GM12892 (cell line): ENCODE results near the gene NDFIP1.

Experiments
- DNase-seq: peaks from one replicate; pipeline ENCODE4 v3.0.0; 2011; ENCODE audit not compliant: insufficient read length
- FAIRE-seq: peaks from 2 replicates; lab custom pipeline; 2011; peaks lifted over from hg19 to GRCh38; lab: Jason Lieb, UNC
- POLR2A ChIP-seq: IDR thresholded peaks from 2 replicates; pipeline ENCODE4 v1.6.1; 2011; ENCODE audit warnings: low read depth, low read length, control low read depth
- POLR2AphosphoS5 ChIP-seq: IDR thresholded peaks from 2 replicates; pipeline ENCODE4 v1.6.1; 2011; ENCODE audit warnings: low read depth, low read length, control low read depth
- TAF1 ChIP-seq: IDR thresholded peaks from 2 replicates; pipeline ENCODE4 v1.6.1; 2011; ENCODE audit warnings: low read depth, mild to moderate bottlenecking, control low read depth, low read length, borderline replicate concordance

The NDFIP1 gene

GRCh38 chr5:142125378-142125777, 16.8 kb downstream of the NDFIP1 start:
- no peak for TF ChIP-seq TAF1
- no peak for TF ChIP-seq POLR2AphosphoS5
- TF ChIP-seq POLR2A = no peak

GRCh38 chr5:142125963-142126362, 17.4 kb downstream of the NDFIP1 start:
- DNase-seq (no peak), FAIRE-seq (no peak)
- TF ChIP-seq POLR2A (no peak), POLR2AphosphoS5 (no peak), TAF1 (no peak)

More at GRCh38 chr5:142125378-142125777, 16.8 kb downstream of the NDFIP1 start:
- no peak for FAIRE-seq
- no peak for DNase-seq

GRCh38 chr5:142128675-142129208, 20.2 kb downstream of the NDFIP1 start:
- FAIRE-seq = no peak
- DNase-seq = no peak
- TF ChIP-seq POLR2A (no peak), POLR2AphosphoS5 (no peak), TAF1 (no peak)

- FAIRE-seq = no peak
- no peak for DNase-seq
- TF ChIP-seq POLR2AphosphoS5 (no peak), TAF1 (no peak), POLR2A (no peak)
These were observed 21.0 kb downstream of the NDFIP1 start for GRCh38 chr5:142129446-142130066.

- TF ChIP-seq POLR2A (no peak), POLR2AphosphoS5 (no peak), TAF1 (no peak)
- no peak for DNase-seq
- no peak for FAIRE-seq
These were observed 22.8 kb downstream of the NDFIP1 start for GRCh38 chr5:142131394-142131793.

- DNase-seq (no peak), FAIRE-seq (no peak)
- TF ChIP-seq POLR2AphosphoS5 = no peak
- TF ChIP-seq TAF1 = no peak
- TF ChIP-seq POLR2A = no peak
These were observed 24.3 kb downstream of the NDFIP1 start for GRCh38 chr5:142132916-142133315.

GRCh38 chr5:142133330-142134206, 25.0 kb downstream of the NDFIP1 start:
- FAIRE-seq = no peak
- TF ChIP-seq TAF1 (no peak), POLR2A (no peak), POLR2AphosphoS5 (no peak)

GRCh38 chr5:142134331-142135010, 25.9 kb downstream of the NDFIP1 start:
- DNase-seq (no peak), FAIRE-seq (no peak)
- TF ChIP-seq TAF1 = no peak
- no peak for TF ChIP-seq POLR2AphosphoS5
- no peak for TF ChIP-seq POLR2A

More at GRCh38 chr5:142133330-142134206, 25.0 kb downstream of the NDFIP1 start:
- no peak for DNase-seq

- no peak for DNase-seq
- no peak for FAIRE-seq
- TF ChIP-seq POLR2AphosphoS5 (no peak), TAF1 (no peak), POLR2A (no peak)
These were observed 32.9 kb downstream of the NDFIP1 start for GRCh38 chr5:142141463-142141862.

- no peak for FAIRE-seq
These were observed 35.3 kb downstream of the NDFIP1 start for GRCh38 chr5:142143878-142144277.

More at GRCh38 chr5:142143878-142144277, 35.3 kb downstream of the NDFIP1 start:
- TF ChIP-seq POLR2AphosphoS5 (no peak), POLR2A (no peak), TAF1 (no peak)
- no peak for DNase-seq
